ENCODE results near the gene HDLBP. TPM values are rescaled to one million over a fixed set of nuclear protein-coding genes. Genes with fewer than 3 reads are reported as not detected.

Gene HDLBP
- total RNA-seq, 1 donor from 2014 or later = 216 TPM

DNA sequence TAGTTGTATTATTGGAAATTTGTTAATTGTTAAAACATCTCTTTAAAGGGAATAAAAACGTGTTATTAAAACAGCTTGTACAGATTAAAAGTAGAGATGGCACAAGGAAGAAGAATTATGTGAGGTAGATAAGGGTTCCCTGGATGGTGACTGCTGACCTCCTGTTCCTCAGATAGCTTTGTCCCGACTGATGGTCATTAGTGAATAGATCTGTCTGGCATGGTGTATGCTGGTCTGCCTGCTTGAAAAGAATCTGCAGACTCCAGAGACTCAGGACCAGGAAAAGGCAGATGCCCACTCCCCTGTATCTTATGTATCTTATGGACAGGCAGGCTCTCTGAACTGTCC lies 35.0 kb upstream of the HDLBP start:
- Mint-ChIP-seq H3K27ac (ENCODE audit: unreplicated experiment) (no peak overlapping the region), H3K4me3 (ENCODE audit: unreplicated experiment) (no peak overlapping the region), H3K36me3 (ENCODE audit: unreplicated experiment) (no peaks in the 10 kb centered on the region), H3K9me3 (ENCODE audit: unreplicated experiment) (no peaks in the 10 kb centered on the region), H3K27me3 (ENCODE audit: unreplicated experiment) (peaks cover 10% of the 10 kb centered on the region), H3K4me1 (ENCODE audit: low read depth, unreplicated experiment) (peaks cover 1% of the 10 kb centered on the region)
- TF ChIP-seq, protein P1, sequence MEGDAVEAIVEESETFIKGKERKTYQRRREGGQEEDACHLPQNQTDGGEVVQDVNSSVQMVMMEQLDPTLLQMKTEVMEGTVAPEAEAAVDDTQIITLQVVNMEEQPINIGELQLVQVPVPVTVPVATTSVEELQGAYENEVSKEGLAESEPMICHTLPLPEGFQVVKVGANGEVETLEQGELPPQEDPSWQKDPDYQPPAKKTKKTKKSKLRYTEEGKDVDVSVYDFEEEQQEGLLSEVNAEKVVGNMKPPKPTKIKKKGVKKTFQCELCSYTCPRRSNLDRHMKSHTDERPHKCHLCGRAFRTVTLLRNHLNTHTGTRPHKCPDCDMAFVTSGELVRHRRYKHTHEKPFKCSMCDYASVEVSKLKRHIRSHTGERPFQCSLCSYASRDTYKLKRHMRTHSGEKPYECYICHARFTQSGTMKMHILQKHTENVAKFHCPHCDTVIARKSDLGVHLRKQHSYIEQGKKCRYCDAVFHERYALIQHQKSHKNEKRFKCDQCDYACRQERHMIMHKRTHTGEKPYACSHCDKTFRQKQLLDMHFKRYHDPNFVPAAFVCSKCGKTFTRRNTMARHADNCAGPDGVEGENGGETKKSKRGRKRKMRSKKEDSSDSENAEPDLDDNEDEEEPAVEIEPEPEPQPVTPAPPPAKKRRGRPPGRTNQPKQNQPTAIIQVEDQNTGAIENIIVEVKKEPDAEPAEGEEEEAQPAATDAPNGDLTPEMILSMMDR (IDR thresholded peaks at IDR 0.05; ENCODE audit: partially characterized antibody, unreplicated experiment) = no peak
- DNase-seq = no peak

DNA sequence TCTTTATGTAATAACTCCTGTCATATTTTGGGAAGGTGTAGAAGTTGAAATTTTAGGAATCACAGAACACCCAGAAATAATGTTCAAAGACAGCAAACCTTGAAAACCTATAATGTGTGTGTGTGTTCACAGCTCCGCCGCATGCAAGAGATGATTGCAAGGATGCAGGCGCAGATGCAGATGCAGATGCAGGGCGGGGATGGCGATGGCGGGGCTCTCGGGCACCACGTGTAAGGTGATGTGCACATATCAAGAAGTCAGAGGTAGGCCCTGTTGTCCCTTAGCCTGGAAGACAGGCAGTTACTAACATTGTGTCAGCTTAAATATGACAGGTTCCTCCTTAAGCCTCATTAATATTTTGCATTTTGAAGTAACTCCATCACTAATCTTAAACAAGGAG lies 34.5 kb upstream of the HDLBP start:
- no peak overlapping the region for H3K4me3 Mint-ChIP-seq (ENCODE audit: unreplicated experiment)
- H3K27ac Mint-ChIP-seq (ENCODE audit: unreplicated experiment) = no peak overlapping the region
- H3K4me1 Mint-ChIP-seq (ENCODE audit: low read depth, unreplicated experiment) = peaks cover 1% of the 10 kb centered on the region
- no peaks in the 10 kb centered on the region for H3K36me3 Mint-ChIP-seq (ENCODE audit: unreplicated experiment)
- peaks cover 10% of the 10 kb centered on the region for H3K27me3 Mint-ChIP-seq (ENCODE audit: unreplicated experiment)
- TF ChIP-seq, protein P1 (IDR thresholded peaks at IDR 0.05; ENCODE audit: partially characterized antibody, unreplicated experiment) = no peak
- no peaks in the 10 kb centered on the region for H3K9me3 Mint-ChIP-seq (ENCODE audit: unreplicated experiment)
- no peak for DNase-seq

DNA sequence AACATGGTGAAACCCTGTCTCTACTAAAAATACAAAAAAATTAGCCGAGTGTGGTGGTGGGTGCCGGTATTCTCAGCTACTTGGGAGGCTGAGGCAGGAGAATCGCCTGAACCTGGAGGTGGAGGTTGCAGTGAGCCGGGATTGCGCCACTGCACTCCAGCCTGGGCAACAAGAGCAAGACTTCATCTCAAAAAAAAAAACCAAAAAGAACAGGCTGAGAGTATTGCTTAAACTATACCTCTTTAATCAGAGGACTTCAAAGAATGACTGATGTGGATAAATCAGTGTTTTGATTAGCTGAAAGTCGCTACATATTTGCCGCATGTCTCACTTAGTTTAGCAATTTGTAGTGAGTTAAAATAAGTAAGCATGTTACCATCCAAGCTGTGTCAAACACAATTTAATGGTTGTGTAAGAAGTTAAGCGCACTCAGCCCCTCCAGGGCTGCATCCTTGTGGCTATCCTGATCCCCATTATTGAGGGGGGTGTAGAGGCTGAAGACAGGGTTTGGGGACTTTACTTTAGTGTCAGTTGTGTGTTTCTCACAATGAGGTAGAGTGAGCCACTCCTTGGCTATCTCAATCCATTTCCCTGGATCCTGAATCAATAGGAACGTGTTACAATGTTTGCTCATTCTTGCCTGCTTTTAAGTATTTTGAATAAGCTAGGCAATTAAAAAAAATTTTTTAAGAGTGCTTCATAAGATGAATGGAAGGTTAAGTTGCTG lies 29.6 kb upstream of the HDLBP start:
- H3K27me3 Mint-ChIP-seq (ENCODE audit: unreplicated experiment) = peaks cover 1% of the 10 kb centered on the region
- TF ChIP-seq, protein P1 (IDR thresholded peaks at IDR 0.05; ENCODE audit: partially characterized antibody, unreplicated experiment) = no peak
- no peaks in the 10 kb centered on the region for H3K4me1 Mint-ChIP-seq (ENCODE audit: low read depth, unreplicated experiment)

DNA sequence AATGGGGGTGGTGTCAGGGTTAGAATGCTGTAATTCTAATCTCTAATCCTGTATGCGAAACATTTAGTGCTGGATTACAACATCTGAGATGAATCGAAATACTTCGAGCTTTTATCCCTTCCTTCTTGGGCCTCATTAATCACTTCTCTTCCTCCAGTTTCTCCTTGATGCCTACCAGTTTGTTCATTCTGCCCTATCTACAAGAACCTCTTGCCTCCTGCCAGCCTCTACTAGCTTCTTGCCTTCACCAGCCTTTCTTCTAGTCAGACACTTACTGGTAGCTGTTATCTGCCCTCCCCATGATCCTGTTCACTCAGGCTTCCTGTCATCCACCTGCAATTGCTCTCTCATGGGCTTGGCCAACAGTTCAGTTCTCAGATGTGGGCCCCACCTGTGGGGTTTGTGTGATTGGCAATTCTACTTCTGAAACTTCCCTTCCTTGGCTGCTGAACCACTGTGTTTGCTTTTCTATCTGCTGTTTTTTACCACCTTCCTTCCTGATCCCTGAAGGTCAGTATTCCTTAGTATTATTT lies 25.2 kb upstream of the HDLBP start:
- Mint-ChIP-seq H3K27ac (ENCODE audit: unreplicated experiment) (no peak overlapping the region), H3K4me1 (ENCODE audit: low read depth, unreplicated experiment) (no peaks in the 10 kb centered on the region), H3K27me3 (ENCODE audit: unreplicated experiment) (no peaks in the 10 kb centered on the region), H3K9me3 (ENCODE audit: unreplicated experiment) (no peaks in the 10 kb centered on the region), H3K36me3 (ENCODE audit: unreplicated experiment) (peaks cover 8% of the 10 kb centered on the region), H3K4me3 (ENCODE audit: unreplicated experiment) (no peak overlapping the region)
- DNase-seq = no peak
- TF ChIP-seq, protein P1 (IDR thresholded peaks at IDR 0.05; ENCODE audit: partially characterized antibody, unreplicated experiment) = no peak

More for the DNA sequence above, 29.6 kb upstream of the HDLBP start:
- no peak for DNase-seq
- Mint-ChIP-seq H3K4me3 (ENCODE audit: unreplicated experiment) (no peak overlapping the region), H3K27ac (ENCODE audit: unreplicated experiment) (no peak overlapping the region), H3K9me3 (ENCODE audit: unreplicated experiment) (no peaks in the 10 kb centered on the region), H3K36me3 (ENCODE audit: unreplicated experiment) (peaks cover 4% of the 10 kb centered on the region)

DNA sequence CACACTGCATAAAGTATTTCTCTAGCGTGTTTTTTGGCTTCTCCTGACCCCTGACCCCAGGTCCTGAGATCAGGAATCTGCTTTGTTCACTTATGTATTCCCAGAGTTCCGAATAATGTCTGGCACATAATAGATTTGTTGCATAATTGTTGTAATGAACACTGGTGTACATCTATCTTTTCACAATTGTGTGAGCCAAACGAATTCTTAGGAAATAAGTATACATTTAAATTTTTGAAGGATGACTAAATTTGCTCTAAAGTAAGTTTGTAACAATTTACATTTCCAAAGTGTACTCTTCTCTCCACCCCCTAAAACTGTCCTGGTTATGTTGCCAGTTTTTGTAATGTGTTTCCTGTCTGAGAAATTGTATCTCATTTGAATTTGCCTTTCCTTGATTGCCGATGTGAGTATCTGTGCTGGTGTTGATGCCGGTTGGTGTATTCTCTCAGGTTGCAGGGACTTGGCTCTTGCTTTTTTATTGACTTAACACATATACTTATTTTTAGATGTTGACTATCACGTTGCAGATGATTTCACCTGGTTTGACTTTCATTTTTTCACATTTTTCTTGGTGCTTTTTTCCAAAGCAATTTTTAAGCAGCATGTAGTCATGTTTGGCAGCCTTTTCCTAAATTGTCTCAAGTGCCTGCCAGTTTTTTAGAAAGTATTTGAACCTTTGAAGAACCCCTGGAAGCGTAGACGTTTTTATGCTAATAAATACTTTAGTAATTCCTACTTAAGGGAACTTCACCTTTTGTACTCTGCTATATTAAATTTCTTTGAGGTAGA lies 24.6 kb upstream of the HDLBP start:
- Mint-ChIP-seq H3K27ac (ENCODE audit: unreplicated experiment) (no peak overlapping the region), H3K27me3 (ENCODE audit: unreplicated experiment) (no peaks in the 10 kb centered on the region), H3K36me3 (ENCODE audit: unreplicated experiment) (peaks cover 8% of the 10 kb centered on the region), H3K4me1 (ENCODE audit: low read depth, unreplicated experiment) (no peaks in the 10 kb centered on the region), H3K9me3 (ENCODE audit: unreplicated experiment) (no peaks in the 10 kb centered on the region), H3K4me3 (ENCODE audit: unreplicated experiment) (no peak overlapping the region)
- TF ChIP-seq, protein P1 (IDR thresholded peaks at IDR 0.05; ENCODE audit: partially characterized antibody, unreplicated experiment) = no peak
- no peak for DNase-seq

All from glutamatergic neuron (in vitro differentiated cells).